Keratinocyte (primary cell): ENCODE measurements around the gene PCDHA7.

Experiments used
- CTCF ChIP-seq, 3 experiments: IDR thresholded peaks in 1 of 3; conservative IDR thresholded peaks in 1 of 3; optimal IDR thresholded peaks in 1 of 3; 2 replicates in 2 of 3; 3 replicates in 1 of 3; pipeline versions ENCODE3 to v1.5.1; 2011; ENCODE audit warnings: low read length in 3 of 3, mild to moderate bottlenecking in 3 of 3, moderate library complexity in 2 of 3, control low read depth in 1 of 3, inconsistent platforms in 1 of 3; ENCODE audit not compliant: insufficient read depth in 2 of 3; ENCODE audit errors: extremely low read depth in 1 of 3
- EZH2 ChIP-seq: IDR thresholded peaks from one replicate; pipeline ENCODE4 v1.6.1; 2012; ENCODE audit warnings: inconsistent platforms, mild to moderate bottlenecking, low read length, moderate library complexity

DNA sequence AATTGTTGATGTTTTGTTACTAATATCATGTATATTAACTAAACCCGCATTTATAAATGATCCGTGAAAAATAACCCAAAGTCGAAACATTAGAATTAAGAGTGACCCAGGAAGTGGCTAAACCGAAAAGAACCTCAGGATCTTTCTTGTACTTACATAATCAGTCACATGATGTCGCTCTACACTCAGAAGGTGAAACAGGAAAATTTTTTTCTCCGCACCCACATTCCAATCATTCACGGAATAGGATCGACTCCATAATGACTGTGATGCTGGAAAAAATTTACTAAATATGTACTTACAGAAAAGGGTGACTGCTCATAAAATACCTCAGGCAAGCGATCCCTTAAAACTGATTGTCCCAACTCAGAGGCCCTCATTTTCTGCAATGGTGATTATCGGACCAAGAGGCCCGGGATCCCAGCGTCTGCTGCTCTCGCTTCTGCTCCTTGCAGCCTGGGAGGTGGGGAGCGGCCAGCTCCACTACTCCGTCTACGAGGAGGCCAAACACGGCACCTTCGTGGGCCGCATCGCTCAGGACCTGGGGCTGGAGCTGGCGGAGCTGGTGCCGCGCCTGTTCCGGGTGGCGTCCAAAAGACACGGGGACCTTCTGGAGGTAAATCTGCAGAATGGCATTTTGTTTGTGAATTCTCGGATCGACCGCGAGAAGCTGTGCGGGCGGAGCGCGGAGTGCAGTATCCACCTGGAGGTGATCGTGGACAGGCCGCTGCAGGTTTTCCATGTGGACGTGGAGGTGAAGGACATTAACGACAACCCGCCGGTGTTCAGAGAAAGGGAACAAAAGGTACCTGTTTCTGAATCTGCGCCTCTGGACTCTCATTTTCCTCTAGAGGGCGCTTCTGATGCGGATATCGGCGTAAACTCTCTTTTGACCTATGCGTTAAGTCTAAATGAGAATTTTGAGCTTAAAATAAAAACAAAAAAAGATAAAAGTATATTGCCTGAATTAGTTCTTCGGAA is 41.3 kb downstream of the PCDHA7 start, which contains the start of gene PCDHA12:
- no peak for TF ChIP-seq CTCF (optimal IDR thresholded peaks at IDR 0.05 in 1 of 3, IDR thresholded peaks at IDR 0.05 in 1 of 3, conservative IDR thresholded peaks at IDR 0.05 in 1 of 3; ENCODE audit: extremely low read depth in 1 of 3, insufficient read depth in 2 of 3, low read length in 3 of 3)
- TF ChIP-seq EZH2, result no peak
